ENCODE results near the gene SOX13.

The SOX13 gene

DNA sequence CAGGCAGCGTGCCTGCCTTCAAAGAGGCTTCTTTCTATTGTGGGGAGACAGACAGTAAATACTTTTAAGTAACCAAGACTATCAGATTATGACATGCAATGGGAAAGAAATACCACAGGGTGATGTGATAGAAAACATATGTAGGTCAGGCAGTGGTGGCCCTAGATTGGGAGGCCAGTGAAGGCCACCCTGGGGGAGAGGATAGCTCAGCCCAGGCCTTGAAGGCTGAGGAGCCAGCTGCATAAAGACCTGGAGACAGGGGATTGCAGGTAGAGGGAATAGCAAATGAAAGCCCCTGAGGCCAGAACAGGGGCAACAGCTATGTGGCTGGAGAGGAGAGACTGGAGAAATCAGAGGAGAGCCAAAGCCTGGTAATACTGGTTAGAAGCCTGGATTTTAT is 4.0 kb downstream of the SOX13 start:
- peak overlapping the region; percentile 93 for H3K27ac ChIP-seq (ENCODE audit: low read depth, low read length)
- peaks cover 5% of the 10 kb centered on the region for H3K27me3 ChIP-seq (ENCODE audit: control insufficient read depth, insufficient read depth, low read length)
- no peaks in the 10 kb centered on the region for H3K9me3 ChIP-seq (ENCODE audit: control insufficient read depth, insufficient read depth, low read length)
- peaks cover 57% of the 10 kb centered on the region for H3K4me1 ChIP-seq (ENCODE audit: control insufficient read depth, insufficient read depth, low read length)
- no peaks in the 10 kb centered on the region for H3K36me3 ChIP-seq (ENCODE audit: control insufficient read depth, insufficient read depth, low read length)
- no peak overlapping the region for H3K9ac ChIP-seq (ENCODE audit: low read depth, low read length)
- peak overlapping the region; percentile 91 for H3K4me3 ChIP-seq (ENCODE audit: low read depth, low read length)

- Histone ChIP-seq H3K27ac (ENCODE audit: low read depth, low read length) (peak overlapping the region; percentile 93), H3K36me3 (ENCODE audit: control insufficient read depth, insufficient read depth, low read length) (no peaks in the 10 kb centered on the region), H3K9me3 (ENCODE audit: control insufficient read depth, insufficient read depth, low read length) (no peaks in the 10 kb centered on the region), H3K4me3 (ENCODE audit: low read depth, low read length) (peak overlapping the region; percentile 41), H3K27me3 (ENCODE audit: control insufficient read depth, insufficient read depth, low read length) (peaks cover 5% of the 10 kb centered on the region), H3K9ac (ENCODE audit: low read depth, low read length) (peak overlapping the region; percentile 24), H3K4me1 (ENCODE audit: control insufficient read depth, insufficient read depth, low read length) (peaks cover 69% of the 10 kb centered on the region)
These were observed 5.2 kb downstream of the SOX13 start for GRCh38 chr1:204077979-204078696.

DNA sequence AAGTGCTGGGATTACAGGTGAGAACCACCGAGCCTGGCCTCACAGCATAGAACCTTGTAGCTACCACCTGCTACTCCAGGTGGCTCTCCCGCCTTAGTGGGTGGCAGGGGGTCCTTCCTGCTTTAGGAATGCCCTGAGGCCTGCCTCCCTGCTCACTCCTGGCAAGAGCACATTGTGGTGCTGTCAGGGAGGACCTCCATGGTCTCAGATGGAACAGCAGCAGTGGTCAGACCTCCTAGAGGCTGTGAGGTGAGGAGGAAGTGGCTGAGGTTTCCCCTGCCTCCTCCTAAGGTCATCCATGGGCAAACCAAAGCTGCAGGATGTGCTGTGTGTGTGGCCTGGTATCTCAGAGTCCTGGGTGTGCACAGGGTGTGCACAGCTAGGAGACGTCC is 6.7 kb downstream of the SOX13 start:
- Histone ChIP-seq H3K27ac (ENCODE audit: low read depth, low read length) (peak overlapping the region; percentile 93), H3K9me3 (ENCODE audit: control insufficient read depth, insufficient read depth, low read length) (no peaks in the 10 kb centered on the region), H3K4me3 (ENCODE audit: low read depth, low read length) (peak overlapping the region; percentile 41), H3K9ac (ENCODE audit: low read depth, low read length) (peak overlapping the region; percentile 36; the same call in 1 of the 2 replicates), H3K36me3 (ENCODE audit: control insufficient read depth, insufficient read depth, low read length) (no peaks in the 10 kb centered on the region; the same call in 1 of the 2 replicates), H3K4me1 (ENCODE audit: control insufficient read depth, insufficient read depth, low read length) (peaks cover 84% of the 10 kb centered on the region), H3K27me3 (ENCODE audit: control insufficient read depth, insufficient read depth, low read length) (peaks cover 5% of the 10 kb centered on the region)

DNA sequence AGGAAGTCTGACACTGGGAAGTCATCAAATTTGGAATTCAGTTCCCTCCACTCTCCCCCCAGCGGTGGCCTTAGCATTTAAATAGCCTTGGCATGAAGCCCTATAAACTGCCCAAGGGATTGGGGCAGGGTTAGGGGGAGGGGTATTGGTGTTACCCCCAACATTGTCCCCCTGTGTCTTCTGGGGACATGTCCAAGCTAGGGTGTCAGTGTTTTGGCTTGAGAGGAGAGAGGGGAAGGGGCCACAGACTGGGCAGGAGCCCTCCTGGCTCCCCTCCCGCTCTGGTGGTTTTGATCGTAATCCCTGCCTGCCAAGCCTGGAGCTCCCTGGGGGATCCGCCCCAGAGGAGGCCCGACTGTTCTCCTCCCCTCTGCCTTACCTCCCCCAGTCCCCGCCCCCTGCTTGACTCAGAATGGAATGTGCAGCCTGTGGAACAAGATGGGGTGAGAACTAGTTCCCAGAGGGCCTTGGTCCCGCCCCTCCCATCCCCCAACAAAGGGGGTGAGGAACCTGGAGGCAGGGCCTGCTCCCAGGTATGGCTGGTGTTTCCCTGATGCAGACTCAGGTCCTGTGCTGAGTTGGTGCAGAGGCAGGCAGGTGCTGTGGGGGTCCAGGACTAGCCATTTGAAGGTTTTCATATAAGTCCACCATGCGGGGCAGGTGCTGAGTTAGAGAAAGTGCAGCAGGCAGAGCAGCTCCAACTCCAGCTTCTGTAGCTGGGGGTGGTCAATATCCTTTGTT is 7.4 kb downstream of the SOX13 start:
- H3K36me3 ChIP-seq (ENCODE audit: control insufficient read depth, insufficient read depth, low read length): no peaks in the 10 kb centered on the region; the same call in 1 of the 2 replicates
- peak overlapping the region; percentile 47; the same call in 1 of the 2 replicates for H3K9ac ChIP-seq (ENCODE audit: low read depth, low read length)
- H3K4me3 ChIP-seq (ENCODE audit: low read depth, low read length): peak overlapping the region; percentile 41
- H3K27me3 ChIP-seq (ENCODE audit: control insufficient read depth, insufficient read depth, low read length): peaks cover 4% of the 10 kb centered on the region
- no peaks in the 10 kb centered on the region for H3K9me3 ChIP-seq (ENCODE audit: control insufficient read depth, insufficient read depth, low read length)
- peak overlapping the region; percentile 93 for H3K27ac ChIP-seq (ENCODE audit: low read depth, low read length)
- H3K4me1 ChIP-seq (ENCODE audit: control insufficient read depth, insufficient read depth, low read length): peaks cover 89% of the 10 kb centered on the region

- Histone ChIP-seq H3K9me3 (ENCODE audit: control insufficient read depth, insufficient read depth, low read length) (no peaks in the 10 kb centered on the region), H3K9ac (ENCODE audit: low read depth, low read length) (no peak overlapping the region), H3K27ac (ENCODE audit: low read depth, low read length) (peak overlapping the region; percentile 93), H3K4me3 (ENCODE audit: low read depth, low read length) (no peak overlapping the region), H3K27me3 (ENCODE audit: control insufficient read depth, insufficient read depth, low read length) (no peaks in the 10 kb centered on the region), H3K36me3 (ENCODE audit: control insufficient read depth, insufficient read depth, low read length) (no peaks in the 10 kb centered on the region; the same call in 1 of the 2 replicates), H3K4me1 (ENCODE audit: control insufficient read depth, insufficient read depth, low read length) (peaks cover 81% of the 10 kb centered on the region)
These were observed 8.4 kb downstream of the SOX13 start for GRCh38 chr1:204081164-204081790.

DNA sequence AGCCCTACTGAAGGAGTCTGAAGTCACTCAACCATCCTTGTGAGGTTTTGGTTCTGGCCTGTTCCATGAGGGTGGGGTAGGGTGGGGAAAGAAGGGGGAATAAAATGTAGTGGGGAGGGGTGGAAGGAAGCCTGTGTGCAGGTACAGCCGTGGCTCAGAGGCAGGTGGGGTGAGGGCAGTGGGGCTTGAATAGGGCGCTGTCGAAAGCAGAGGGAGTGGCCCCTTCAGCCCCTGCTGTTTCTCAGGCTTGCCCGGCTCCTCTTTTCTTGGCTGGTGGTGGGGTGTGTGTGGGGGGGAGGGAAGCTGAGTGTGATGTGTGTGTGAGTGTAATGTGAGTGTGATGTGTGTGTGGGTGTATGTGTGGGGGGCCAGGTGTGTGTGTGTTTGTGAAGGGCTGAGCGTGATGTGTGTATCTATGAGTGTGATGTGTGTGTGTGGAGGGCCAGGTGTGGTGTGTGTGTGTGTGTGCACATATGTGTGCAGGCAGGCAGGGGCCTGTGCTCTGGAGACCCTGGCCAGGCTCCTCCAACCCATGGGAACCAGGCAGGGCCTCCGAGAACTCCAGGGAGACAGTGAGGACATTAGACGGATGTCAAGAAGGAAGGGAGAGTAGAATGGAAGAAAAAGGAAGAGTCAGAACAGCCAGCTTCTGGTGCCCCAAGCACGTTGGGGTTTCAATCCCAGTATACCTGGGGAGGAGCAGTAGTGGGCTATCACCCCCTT is 9.0 kb downstream of the SOX13 start:
- H3K27me3 ChIP-seq (ENCODE audit: control insufficient read depth, insufficient read depth, low read length): no peaks in the 10 kb centered on the region
- no peaks in the 10 kb centered on the region for H3K9me3 ChIP-seq (ENCODE audit: control insufficient read depth, insufficient read depth, low read length)
- no peak overlapping the region for H3K9ac ChIP-seq (ENCODE audit: low read depth, low read length)
- no peak overlapping the region for H3K4me3 ChIP-seq (ENCODE audit: low read depth, low read length)
- H3K27ac ChIP-seq (ENCODE audit: low read depth, low read length): peak overlapping the region; percentile 93
- peaks cover 75% of the 10 kb centered on the region for H3K4me1 ChIP-seq (ENCODE audit: control insufficient read depth, insufficient read depth, low read length)
- no peaks in the 10 kb centered on the region; the same call in 1 of the 2 replicates for H3K36me3 ChIP-seq (ENCODE audit: control insufficient read depth, insufficient read depth, low read length)

DNA sequence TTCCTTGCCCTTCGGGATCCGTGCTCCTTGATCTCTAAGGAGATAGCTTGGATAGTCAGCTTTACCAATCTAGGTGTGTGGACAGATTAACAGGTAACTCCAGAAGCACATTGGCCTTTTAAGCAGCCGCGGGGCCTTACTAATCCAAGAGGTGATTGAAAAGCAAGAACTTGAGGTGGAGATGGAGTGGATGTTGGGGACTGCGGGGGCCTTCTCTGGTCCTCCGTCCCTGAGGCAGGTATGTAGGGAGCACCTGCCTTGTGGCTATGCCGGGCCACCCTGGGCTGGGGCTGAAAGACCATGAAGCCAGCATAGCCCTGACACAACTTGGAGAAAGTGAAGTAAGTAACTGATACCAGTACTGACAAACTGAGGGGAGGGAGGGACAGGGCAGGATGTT is 10.6 kb downstream of the SOX13 start:
- H3K9ac ChIP-seq (ENCODE audit: low read depth, low read length): no peak overlapping the region; the same call in 1 of the 2 replicates
- no peaks in the 10 kb centered on the region; the same call in 1 of the 2 replicates for H3K36me3 ChIP-seq (ENCODE audit: control insufficient read depth, insufficient read depth, low read length)
- H3K27ac ChIP-seq (ENCODE audit: low read depth, low read length): peak overlapping the region; percentile 80
- H3K27me3 ChIP-seq (ENCODE audit: control insufficient read depth, insufficient read depth, low read length): no peaks in the 10 kb centered on the region
- H3K9me3 ChIP-seq (ENCODE audit: control insufficient read depth, insufficient read depth, low read length): no peaks in the 10 kb centered on the region
- peaks cover 77% of the 10 kb centered on the region for H3K4me1 ChIP-seq (ENCODE audit: control insufficient read depth, insufficient read depth, low read length)
- no peak overlapping the region for H3K4me3 ChIP-seq (ENCODE audit: low read depth, low read length)

GRCh38 chr1:204084247-204084772 is 11.4 kb downstream of the SOX13 start:
- no peaks in the 10 kb centered on the region for H3K9me3 ChIP-seq (ENCODE audit: control insufficient read depth, insufficient read depth, low read length)
- H3K27ac ChIP-seq (ENCODE audit: low read depth, low read length): peak overlapping the region; percentile 80
- H3K4me1 ChIP-seq (ENCODE audit: control insufficient read depth, insufficient read depth, low read length): peaks cover 79% of the 10 kb centered on the region
- no peak overlapping the region; the same call in 1 of the 2 replicates for H3K4me3 ChIP-seq (ENCODE audit: low read depth, low read length)
- no peaks in the 10 kb centered on the region; the same call in 1 of the 2 replicates for H3K36me3 ChIP-seq (ENCODE audit: control insufficient read depth, insufficient read depth, low read length)
- no peaks in the 10 kb centered on the region for H3K27me3 ChIP-seq (ENCODE audit: control insufficient read depth, insufficient read depth, low read length)
- peak overlapping the region; percentile 55; the same call in 1 of the 2 replicates for H3K9ac ChIP-seq (ENCODE audit: low read depth, low read length)

GRCh38 chr1:204085876-204086275 is 13.0 kb downstream of the SOX13 start:
- Histone ChIP-seq H3K4me3 (ENCODE audit: low read depth, low read length) (no peak overlapping the region), H3K27ac (ENCODE audit: low read depth, low read length) (no peak overlapping the region), H3K36me3 (ENCODE audit: control insufficient read depth, insufficient read depth, low read length) (no peaks in the 10 kb centered on the region; the same call in 1 of the 2 replicates), H3K9me3 (ENCODE audit: control insufficient read depth, insufficient read depth, low read length) (no peaks in the 10 kb centered on the region), H3K9ac (ENCODE audit: low read depth, low read length) (no peak overlapping the region), H3K27me3 (ENCODE audit: control insufficient read depth, insufficient read depth, low read length) (no peaks in the 10 kb centered on the region), H3K4me1 (ENCODE audit: control insufficient read depth, insufficient read depth, low read length) (peaks cover 79% of the 10 kb centered on the region)

- Histone ChIP-seq H3K9me3 (ENCODE audit: control insufficient read depth, insufficient read depth, low read length) (no peaks in the 10 kb centered on the region), H3K4me1 (ENCODE audit: control insufficient read depth, insufficient read depth, low read length) (peaks cover 72% of the 10 kb centered on the region), H3K27ac (ENCODE audit: low read depth, low read length) (no peak overlapping the region), H3K4me3 (ENCODE audit: low read depth, low read length) (no peak overlapping the region), H3K9ac (ENCODE audit: low read depth, low read length) (no peak overlapping the region), H3K27me3 (ENCODE audit: control insufficient read depth, insufficient read depth, low read length) (no peaks in the 10 kb centered on the region), H3K36me3 (ENCODE audit: control insufficient read depth, insufficient read depth, low read length) (no peaks in the 10 kb centered on the region; the same call in 1 of the 2 replicates)
These were observed 14.4 kb downstream of the SOX13 start for GRCh38 chr1:204087181-204087892.
